A673 (cell line): ENCODE results near the gene NECTIN1. TPM values are rescaled to one million over a fixed set of nuclear protein-coding genes. Genes with fewer than 3 reads are reported as not detected.

Experiments used
- BruUV-seq: library from RNA; stranded (reverse); fragments of 400-500 nt; replicated peaks from 2 replicates; lab custom pipeline; 2021; lab: Mats Ljungman, UMichigan
- CTCF ChIA-PET: fragments of 300-600 bp; sonication (Branson Sonifier 250); formaldehyde crosslinking; loops from one replicate; lab custom pipeline; 2022; ENCODE audit warnings: antibody characterized with exemption; lab: Charles Lee
- POLR2A ChIA-PET: fragments of 300-600 bp; sonication (Branson Sonifier 250); formaldehyde crosslinking; loops from one replicate; lab custom pipeline; 2022; ENCODE audit warnings: antibody characterized with exemption; ENCODE audit not compliant: low non-redundant PET; lab: Charles Lee
- DNase-seq: peaks from one replicate; pipeline ENCODE4 v3.0.0-alpha.2; 2015; ENCODE audit warnings: low spot score
- H3K27ac ChIP-seq: fragments of 200-600 bp; sonication (generic); 2 replicates; pipeline ENCODE4 v1.5.1; 2016; ENCODE audit warnings: mixed run types, low read depth, mild to moderate bottlenecking, mixed read lengths, antibody characterized with exemption, low read length; ENCODE audit not compliant: poor library complexity, severe bottlenecking
- H3K27me3 ChIP-seq: fragments of 200-600 bp; sonication (generic); replicated peaks from 2 replicates; pipeline ENCODE4 v1.6.1; 2017; ENCODE audit warnings: mixed run types, low read depth, mild to moderate bottlenecking, mixed read lengths, antibody characterized with exemption, low read length; ENCODE audit not compliant: insufficient read depth, poor library complexity
- H3K36me3 ChIP-seq: fragments of 200-600 bp; sonication (generic); 2 replicates; pipeline ENCODE4 v1.6.1; 2016; ENCODE audit warnings: mixed run types, mild to moderate bottlenecking, mixed read lengths, antibody characterized with exemption, low read length; ENCODE audit not compliant: insufficient read depth, poor library complexity, severe bottlenecking
- H3K4me1 ChIP-seq: fragments of 200-600 bp; sonication (generic); 2 replicates; pipeline ENCODE4 v1.6.1; 2017; ENCODE audit warnings: mixed run types, mild to moderate bottlenecking, mixed read lengths, antibody characterized with exemption, low read length; ENCODE audit not compliant: insufficient read depth, poor library complexity, severe bottlenecking
- H3K4me3 ChIP-seq: fragments of 200-600 bp; sonication (generic); 2 replicates; pipeline ENCODE4 v1.5.1; 2016; ENCODE audit warnings: low read depth, mixed run types, mild to moderate bottlenecking, mixed read lengths, low read length; ENCODE audit not compliant: poor library complexity, severe bottlenecking
- H3K9me3 ChIP-seq: fragments of 200-600 bp; sonication (generic); 2 replicates; pipeline ENCODE4 v1.6.1; 2016; ENCODE audit warnings: mixed run types, low read depth, mild to moderate bottlenecking, mixed read lengths, antibody characterized with exemption, low read length; ENCODE audit not compliant: poor library complexity, severe bottlenecking
- CTCF ChIP-seq: fragments of 300-800, 200-600 bp; sonication (generic); conservative IDR thresholded peaks from 2 replicates; pipeline ENCODE4 v1.5.1; 2017; ENCODE audit warnings: low read depth, mild to moderate bottlenecking, antibody characterized with exemption, low read length, moderate library complexity, mixed read lengths
- EZH2 ChIP-seq: fragments of 200-600 bp; sonication (generic); IDR thresholded peaks from 2 replicates; pipeline ENCODE4 v1.6.1; 2017; ENCODE audit warnings: borderline replicate concordance, low read depth, mild to moderate bottlenecking, mixed read lengths, antibody characterized with exemption, low read length; ENCODE audit not compliant: poor library complexity, severe bottlenecking
- intact Hi-C: fragments of 100-400 bp; cut with micrococcal nuclease; formaldehyde crosslinking; loops from one replicate; pipeline ENCODE4 v1.10.0; 2022; ENCODE audit not compliant: unreplicated experiment
- total RNA-seq: library from RNA; stranded (reverse); gene quantifications from 2 replicates; pipeline ENCODE4 v1.2.3, GENCODE V29; 2021

Gene NECTIN1
- total RNA-seq, 1 experiment from 2014 or later, result 10.1 TPM

GRCh38 chr11:119763071-119763728 is 34.2 kb upstream of the NECTIN1 start:
- Histone ChIP-seq H3K4me3 (no peak overlapping the region), H3K4me1 (peaks cover 5% of the 10 kb centered on the region), H3K36me3 (no peaks in the 10 kb centered on the region), H3K9me3 (peaks cover 8% of the 10 kb centered on the region), H3K27me3 (peaks cover 6% of the 10 kb centered on the region), H3K27ac (no peak overlapping the region)
- CTCF ChIA-PET, result interaction anchor here (0.6 kb wide), 1 partner anchor 121 kb away, joined by 4 read pairs; no protein-coding TSS in a partner anchor
- no TSS peak for BruUV-seq
- no peak for DNase-seq
- intact Hi-C loops, result no loop called here
- TF ChIP-seq CTCF (no peak), EZH2 (no peak)
- POLR2A ChIA-PET, result no interaction called here

- no peaks in the 10 kb centered on the region for H3K36me3 ChIP-seq
- no peak for DNase-seq
- ChIA-PET CTCF (no interaction called here), POLR2A (no interaction called here)
- H3K4me1 ChIP-seq, result peaks cover 5% of the 10 kb centered on the region
- H3K9me3 ChIP-seq, result no peaks in the 10 kb centered on the region
- no peak overlapping the region for H3K4me3 ChIP-seq
- intact Hi-C loops, result no loop called here
- no peaks in the 10 kb centered on the region for H3K27me3 ChIP-seq
- no TSS peak for BruUV-seq
- TF ChIP-seq EZH2 (no peak), CTCF (no peak)
- no peak overlapping the region for H3K27ac ChIP-seq
Observed at GRCh38 chr11:119759747-119760412, 30.9 kb upstream of the NECTIN1 start.

GRCh38 chr11:119759324-119759723 is 30.3 kb upstream of the NECTIN1 start:
- DNase-seq, result peak; percentile 53
- ChIA-PET CTCF (no interaction called here), POLR2A (no interaction called here)
- Histone ChIP-seq H3K27ac (no peak overlapping the region), H3K27me3 (no peaks in the 10 kb centered on the region), H3K4me3 (no peak overlapping the region), H3K4me1 (peaks cover 5% of the 10 kb centered on the region), H3K9me3 (no peaks in the 10 kb centered on the region), H3K36me3 (no peaks in the 10 kb centered on the region)
- TF ChIP-seq EZH2 (no peak), CTCF (no peak)
- intact Hi-C loops, result no loop called here
- no TSS peak for BruUV-seq
